Activated CD8-positive, alpha-beta memory T cell treated with anti-CD3 and anti-CD28 coated beads for 36 hours (primary cell): ENCODE measurements around the gene NT5C2. TPM values are rescaled to one million over a fixed set of nuclear protein-coding genes. Genes with fewer than 3 reads are reported as not detected.
"Not testable (repeated sequence)": the region's sequence is repeated elsewhere in the genome, so short reads cannot be mapped to it uniquely, and the experiment has no call there.

Experiments used
- CTCF ChIA-PET: fragments of 350-600 bp; sonication (Branson Sonifier 250); formaldehyde crosslinking; loops from one replicate; lab custom pipeline; 2021; ENCODE audit warnings: antibody characterized with exemption; lab: Charles Lee
- POLR2A ChIA-PET: fragments of 350-600 bp; sonication (Branson Sonifier 250); formaldehyde crosslinking; loops from one replicate; lab custom pipeline; 2021; ENCODE audit warnings: antibody characterized with exemption; lab: Charles Lee
- total RNA-seq, 2 experiments: library from RNA; stranded (reverse); gene quantifications; one replicate each; pipeline ENCODE4 v1.2.3, GENCODE V29; 2021

The NT5C2 gene
- total RNA-seq, 2 experiments from 2014 or later, result 40.0 to 46.3 TPM

DNA sequence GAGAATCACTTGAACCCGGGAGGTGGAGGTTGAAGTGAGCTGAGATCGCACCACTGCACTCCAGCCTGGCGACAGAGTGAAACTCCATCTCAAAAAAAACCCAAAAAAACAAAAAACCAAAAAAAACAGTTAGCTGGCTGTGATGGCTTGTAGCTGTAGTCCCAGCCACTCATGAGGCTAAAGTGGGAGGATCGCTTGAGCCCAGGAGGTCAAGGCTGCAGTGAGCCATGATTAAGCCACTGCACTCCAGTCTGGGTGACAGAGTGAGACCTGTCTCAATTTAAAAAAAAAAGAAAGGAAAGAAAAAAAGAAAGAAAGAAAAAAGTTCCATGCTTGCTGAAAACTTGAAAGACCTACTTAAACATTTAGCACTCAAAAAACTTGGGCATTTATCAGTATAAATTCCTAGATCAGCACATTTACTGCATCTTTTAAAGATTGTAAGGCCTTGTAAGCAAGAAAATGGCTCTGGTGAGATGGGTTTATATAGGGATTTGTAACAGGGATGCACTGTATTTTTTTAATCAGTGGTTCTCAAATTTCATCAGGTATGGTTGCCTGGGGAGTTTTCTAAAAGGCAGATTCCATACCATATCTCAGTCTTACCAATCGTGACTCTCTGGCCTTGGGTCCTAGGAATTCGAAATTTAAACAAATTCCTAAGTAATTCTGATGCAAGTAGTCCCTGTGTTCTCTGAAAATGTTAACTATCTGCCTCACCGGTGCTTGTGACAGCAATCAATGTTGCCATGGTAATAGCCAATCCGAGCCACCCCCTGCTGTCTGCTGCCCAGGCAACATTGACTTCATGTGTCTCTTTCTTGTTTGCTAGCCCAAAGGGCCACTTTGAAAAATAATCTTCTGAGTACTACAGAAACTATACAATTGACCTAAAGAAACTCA lies 11.5 kb upstream of the NT5C2 start:
- POLR2A ChIA-PET, result no interaction called here
- CTCF ChIA-PET, result no interaction called here

DNA sequence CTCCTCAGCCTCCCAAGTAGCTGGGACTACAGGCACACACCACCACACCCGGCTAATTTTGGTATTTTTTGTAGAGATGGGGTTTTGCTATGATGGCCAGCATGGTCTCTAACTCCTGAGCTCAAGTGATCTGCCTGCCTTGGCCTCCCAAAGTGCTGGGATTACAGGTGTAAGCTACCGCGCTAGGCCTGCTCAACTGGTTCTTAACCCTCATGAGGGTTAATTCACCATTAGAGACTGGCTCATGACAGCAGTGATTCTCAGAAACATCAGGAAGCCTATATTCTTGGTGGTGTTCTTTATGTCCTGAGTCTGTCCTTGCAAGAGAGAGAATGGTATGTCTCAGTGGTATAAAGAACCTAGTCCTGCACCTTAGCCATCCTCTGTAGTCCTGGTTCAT lies 10.4 kb upstream of the NT5C2 start:
- CTCF ChIA-PET, result no interaction called here
- POLR2A ChIA-PET, result interaction anchor here (0.7 kb wide), 1 partner anchor 171 kb away, joined by 3 read pairs; no protein-coding TSS in a partner anchor

DNA sequence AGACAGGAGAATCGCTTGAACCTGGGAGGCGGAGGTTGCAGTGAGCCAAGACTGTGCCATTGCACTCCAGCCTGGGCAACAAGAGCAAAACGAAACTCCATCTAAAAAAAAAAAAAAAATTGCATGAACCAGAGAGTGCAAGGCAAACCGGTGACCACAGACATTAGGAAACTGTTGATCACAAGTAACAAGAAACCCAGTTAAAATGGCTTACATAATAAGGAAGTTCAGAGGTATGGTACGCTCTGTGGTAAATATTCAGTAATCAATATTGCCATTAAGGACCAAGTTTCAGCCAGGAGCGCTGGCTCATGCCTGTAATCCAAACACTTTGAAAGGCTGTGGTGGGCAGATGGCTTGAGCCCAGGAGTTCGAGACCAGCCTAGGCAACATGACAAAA lies 9.2 kb upstream of the NT5C2 start:
- CTCF ChIA-PET, result no interaction called here
- POLR2A ChIA-PET, result no interaction called here

DNA sequence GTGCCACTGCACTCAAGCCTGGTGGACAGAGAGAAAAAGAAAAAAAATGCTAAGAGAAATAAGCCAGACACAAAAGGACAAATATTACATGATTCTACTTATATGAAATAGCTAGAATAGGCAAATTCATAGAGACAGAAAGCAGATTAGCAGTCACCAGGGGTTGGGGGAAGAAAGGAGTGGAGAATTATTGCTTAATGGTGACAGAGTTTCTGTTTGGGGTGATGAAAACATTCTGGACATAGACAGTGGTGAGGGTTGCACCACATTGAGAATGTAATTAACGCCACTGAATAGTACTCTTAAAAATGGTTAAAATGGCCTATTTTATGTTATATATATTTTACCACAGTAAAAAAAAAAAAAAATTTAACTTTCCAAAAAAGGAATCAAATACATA lies 6.4 kb upstream of the NT5C2 start:
- CTCF ChIA-PET, result no interaction called here
- POLR2A ChIA-PET, result no interaction called here

DNA sequence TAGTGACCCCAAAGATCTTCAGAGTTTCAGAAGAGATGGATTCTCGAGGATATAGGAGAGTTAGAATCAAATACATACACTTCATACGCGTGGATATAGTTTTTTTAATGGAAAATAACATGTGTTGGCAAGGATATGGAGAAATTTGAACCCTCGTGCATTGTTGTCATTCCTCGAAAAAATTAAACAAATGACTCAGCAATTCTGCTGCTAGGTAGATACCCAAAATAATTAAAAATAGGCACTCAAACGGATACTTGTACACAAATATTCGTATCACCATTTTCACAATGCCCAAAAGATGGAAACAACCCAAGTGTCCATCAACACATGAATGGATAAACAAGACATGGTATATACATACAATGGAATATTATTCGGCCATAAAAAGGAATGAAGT lies 5.6 kb upstream of the NT5C2 start:
- CTCF ChIA-PET, result no interaction called here
- POLR2A ChIA-PET, result no interaction called here

DNA sequence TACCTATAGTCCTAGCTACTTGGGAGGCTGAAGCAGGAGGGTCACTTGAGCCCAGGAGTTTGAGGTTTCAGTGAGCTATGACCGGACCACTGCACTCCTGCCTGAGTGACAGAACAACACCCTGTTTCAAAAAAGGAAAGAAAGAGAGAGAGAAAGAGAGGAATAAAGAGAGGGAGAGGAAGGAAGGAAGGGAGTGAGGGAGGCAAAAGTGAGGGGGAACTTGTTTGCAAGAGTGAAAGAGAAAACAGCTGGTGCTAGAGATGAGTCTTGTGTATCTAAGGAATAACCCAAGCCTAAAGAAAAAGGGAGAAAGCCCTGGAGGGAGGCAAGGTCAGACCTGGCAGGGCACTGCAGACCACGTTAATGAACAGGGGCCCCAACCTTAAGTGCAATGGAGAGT lies 4.8 kb upstream of the NT5C2 start:
- ChIA-PET CTCF (interaction anchor here (1.1 kb wide), 1 partner anchor 44 kb away, joined by 3 read pairs; no protein-coding TSS in a partner anchor), POLR2A (no interaction called here)

DNA sequence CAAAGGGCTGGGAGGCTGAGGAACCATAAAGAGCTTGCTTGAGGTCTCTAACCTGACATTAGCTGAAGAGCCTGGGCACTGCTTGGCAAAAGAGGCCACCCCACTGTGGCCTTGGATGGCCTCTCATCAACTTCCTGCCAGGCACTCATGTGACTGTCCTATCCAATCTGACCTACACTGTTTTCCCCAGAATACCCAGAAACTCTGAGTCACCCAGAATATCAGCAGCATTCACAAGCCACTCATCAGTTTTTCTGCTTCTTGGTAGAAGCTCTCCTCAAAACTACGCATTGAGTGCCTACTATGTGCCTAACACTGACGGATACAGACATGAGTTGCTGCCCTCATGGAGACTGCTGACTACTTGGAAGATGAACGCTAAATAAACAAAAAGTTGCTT lies 4.1 kb upstream of the NT5C2 start:
- ChIA-PET CTCF (interaction anchor here (1.1 kb wide), 1 partner anchor 45 kb away, joined by 3 read pairs; no protein-coding TSS in a partner anchor), POLR2A (no interaction called here)

DNA sequence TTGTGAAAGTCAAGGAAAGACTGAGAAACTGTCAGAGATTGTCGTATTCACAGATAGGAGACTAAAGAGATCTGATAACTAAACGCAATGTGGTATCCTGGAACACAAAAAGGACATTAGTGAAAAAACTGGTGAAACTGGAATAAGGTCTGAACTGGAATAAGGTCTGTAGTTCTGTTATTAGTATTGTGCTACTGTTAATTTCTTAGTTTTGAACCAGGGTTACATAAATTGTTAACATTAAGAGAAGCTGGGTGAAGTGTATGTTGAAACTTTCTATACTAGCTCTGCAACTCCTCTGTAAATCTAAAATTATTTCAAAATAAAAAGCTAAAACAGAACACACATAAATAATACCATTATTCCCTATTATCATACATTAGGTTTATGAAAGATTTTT lies 3.4 kb upstream of the NT5C2 start:
- ChIA-PET CTCF (interaction anchor here (1.1 kb wide), 1 partner anchor 45 kb away, joined by 3 read pairs; no protein-coding TSS in a partner anchor), POLR2A (no interaction called here)

DNA sequence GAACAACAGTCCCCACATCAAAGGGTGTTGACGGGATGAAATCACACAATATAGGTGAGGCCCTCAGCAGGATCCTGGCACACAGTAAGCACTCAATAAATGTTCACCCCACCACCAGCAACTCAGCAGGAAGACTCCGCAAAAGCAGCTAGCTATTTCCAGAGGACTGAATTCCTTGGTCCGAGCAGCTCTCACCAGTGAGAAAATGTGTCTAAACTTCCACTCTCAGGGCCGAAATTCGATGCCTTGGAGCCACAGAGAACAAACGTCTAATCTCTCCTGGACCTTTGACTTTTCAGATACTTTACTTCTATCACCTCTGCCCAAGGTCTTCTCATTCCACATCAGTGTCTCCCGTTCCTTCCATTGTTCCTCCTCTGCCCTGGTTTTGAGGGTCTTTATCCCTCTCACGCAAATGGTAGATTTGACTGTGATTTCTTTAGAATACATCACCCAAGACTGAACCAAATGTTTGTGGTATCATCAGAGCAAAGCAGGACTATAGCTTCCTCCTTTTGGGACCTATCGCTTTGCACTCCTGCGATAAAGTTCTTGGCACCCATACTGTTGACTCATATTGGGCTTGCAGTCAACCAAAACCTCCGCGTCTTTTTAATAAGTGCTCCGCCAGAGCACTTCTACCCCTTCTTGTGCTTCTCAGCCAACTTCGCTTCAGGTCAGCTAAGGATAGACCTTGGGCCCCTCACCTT lies 903 bp upstream of the NT5C2 start:
- CTCF ChIA-PET, result interaction anchor here (2.1 kb wide), 1 partner anchor 16 kb away, joined by 5 read pairs; no protein-coding TSS in a partner anchor
- POLR2A ChIA-PET, result interaction anchor here (0.7 to 1.2 kb wide), 3 partner anchors 156 to 299 kb away, joined by 3 read pairs; partner anchors contain the start of gene CNNM2

DNA sequence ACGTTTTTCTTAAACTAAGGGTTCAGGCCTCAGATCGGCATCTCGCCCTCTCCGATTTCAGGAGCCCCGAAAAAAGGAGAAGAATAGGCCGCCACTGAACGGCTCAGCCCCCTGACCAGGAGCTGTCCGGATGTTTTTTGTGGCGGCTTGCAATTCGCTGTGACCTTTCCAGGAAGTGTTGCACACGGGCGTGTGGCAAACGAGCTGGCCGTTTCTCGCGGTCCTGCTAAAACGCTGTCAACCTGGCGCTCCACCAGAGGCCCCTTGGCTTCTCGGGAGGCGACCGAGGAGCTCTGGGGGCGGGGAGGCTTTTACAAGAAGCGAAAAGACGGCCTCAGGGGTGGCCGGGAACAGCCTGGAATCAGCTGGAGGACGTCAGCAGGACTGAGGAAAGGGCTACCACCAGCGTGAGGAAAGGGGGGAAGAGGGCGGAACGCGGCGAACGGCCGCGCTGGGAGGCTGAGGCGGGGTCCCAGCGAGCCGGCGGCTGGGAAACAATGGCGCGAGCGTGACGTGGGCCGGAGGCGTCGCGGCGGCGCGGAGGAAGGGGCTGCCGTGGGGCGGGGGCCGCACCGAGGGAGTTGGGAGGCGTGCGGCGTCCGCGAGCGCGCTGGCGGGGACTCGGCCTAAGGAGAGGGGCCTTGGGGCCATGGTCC lies 493 bp downstream of the NT5C2 start:
- POLR2A ChIA-PET, result interaction anchor here (0.5 to 1.4 kb wide), 4 partner anchors 10 to 479 kb away, joined by 3 read pairs; no protein-coding TSS in a partner anchor
- CTCF ChIA-PET, result interaction anchor here (1.0 to 2.1 kb wide), 3 partner anchors 15 to 275 kb away, joined by 4 to 5 read pairs (median 5); partner anchors contain the start of gene CNNM2

DNA sequence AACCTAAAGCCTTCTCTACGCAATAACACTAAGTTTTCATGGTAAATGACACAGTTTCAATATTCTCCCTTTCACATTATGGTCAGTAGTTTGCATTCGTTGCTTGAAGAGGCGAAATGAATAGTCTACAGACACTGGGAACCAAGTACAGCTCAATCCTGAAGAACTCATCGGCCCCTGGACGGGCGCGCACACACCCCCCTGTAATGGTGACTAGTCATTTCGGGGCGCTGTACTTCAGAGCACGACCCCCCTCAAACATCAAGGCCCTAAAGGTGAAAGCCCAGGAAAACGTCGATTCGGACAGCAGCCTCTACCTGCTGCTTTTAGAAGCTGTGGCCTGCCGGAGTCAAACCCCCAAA lies 1.0 kb downstream of the NT5C2 start:
- CTCF ChIA-PET, result interaction anchor here (1.0 to 2.1 kb wide), 3 partner anchors 15 to 274 kb away, joined by 4 to 5 read pairs (median 5); partner anchors contain the start of gene CNNM2
- POLR2A ChIA-PET, result interaction anchor here (1.4 kb wide), 1 partner anchor 478 kb away, joined by 3 read pairs; no protein-coding TSS in a partner anchor

DNA sequence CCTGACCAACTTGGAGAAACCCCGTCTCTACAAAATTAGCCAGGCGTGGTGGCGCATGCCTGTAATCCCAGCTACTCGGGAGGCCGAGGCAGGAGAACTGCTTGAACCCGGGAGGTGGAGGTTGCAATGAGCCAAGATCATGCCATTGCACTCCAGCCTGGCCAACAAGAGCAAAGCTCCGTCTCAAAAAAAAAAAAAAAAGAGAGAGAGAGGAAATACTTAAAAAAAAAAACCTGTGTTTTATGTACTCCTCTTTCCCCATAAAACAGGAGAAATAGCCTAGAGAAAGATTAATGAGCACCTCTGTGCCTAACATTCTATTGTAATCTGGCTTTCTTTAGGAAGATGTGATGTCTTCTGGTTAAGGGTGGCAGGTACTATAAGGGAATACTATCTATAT lies 1.9 kb downstream of the NT5C2 start:
- ChIA-PET POLR2A (interaction anchor here (0.7 kb wide), 2 partner anchors 53 to 248 kb away, joined by 5 to 7 read pairs; no protein-coding TSS in a partner anchor), CTCF (interaction anchor here (0.8 kb wide), 1 partner anchor 86 kb away, joined by 5 read pairs; the partner anchor contains the start of gene INA)

DNA sequence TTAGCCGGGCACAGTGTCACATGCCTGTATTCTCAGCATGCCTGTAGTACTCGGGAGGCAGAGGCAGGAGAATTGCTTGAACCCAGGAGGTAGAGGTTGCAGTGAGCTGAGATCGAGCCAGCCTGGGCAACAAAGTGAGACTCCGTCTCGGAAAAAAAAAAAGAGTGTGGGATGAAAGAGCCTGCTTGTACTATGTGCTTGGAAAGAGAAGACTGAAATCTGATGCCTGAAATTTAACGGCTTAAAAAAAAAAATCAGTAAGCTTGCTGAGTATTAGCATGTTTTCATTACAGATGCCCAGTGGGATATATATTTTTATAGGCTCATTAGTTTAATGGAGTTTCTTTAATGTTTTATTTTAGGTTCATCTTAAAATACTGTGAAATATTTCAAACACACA lies 4.2 kb downstream of the NT5C2 start:
- ChIA-PET POLR2A (interaction anchor here (0.7 kb wide), 1 partner anchor 475 kb away, joined by 3 read pairs; the partner anchor contains the start of gene ARL3), CTCF (no interaction called here)

DNA sequence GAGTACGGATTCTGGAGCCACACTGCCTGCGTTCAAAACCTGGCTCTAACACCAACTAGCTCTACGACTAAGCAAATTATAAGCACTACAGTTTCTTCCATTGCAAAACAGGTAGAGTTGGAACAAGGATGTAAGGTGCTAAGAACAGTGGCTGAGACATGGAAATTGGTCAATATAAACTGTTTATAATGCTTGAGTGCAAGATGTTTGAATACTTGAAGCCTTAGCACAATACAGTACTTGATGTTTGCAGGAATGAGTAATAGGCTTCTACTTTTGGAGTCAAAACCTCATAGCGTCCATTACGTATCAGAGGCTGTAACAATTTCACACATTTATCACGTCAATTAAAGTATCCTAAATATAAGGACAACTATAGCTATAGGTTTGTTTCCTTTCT lies 6.9 kb downstream of the NT5C2 start:
- CTCF ChIA-PET, result interaction anchor here (1.2 kb wide), 1 partner anchor 268 kb away, joined by 3 read pairs; no protein-coding TSS in a partner anchor
- POLR2A ChIA-PET, result no interaction called here

DNA sequence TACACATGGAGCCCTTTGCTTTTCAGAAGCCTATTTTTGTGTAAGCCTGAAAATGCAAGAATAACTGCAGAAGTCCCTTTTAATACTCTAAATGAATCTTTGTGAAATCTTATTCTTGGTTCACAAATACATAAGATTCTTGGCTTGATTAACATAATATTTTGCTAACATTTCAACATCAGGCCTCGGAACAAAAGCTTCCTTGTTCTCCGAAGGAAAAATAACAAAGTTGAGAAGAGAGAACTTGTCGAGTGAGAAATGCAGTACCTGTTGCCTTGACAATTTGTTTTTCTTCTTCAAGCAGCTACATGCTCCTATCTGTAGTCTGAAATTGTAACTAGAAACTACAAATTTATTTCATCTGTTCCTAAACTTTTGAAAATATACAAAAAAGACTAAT lies 8.5 kb downstream of the NT5C2 start:
- POLR2A ChIA-PET, result no interaction called here
- CTCF ChIA-PET, result no interaction called here

DNA sequence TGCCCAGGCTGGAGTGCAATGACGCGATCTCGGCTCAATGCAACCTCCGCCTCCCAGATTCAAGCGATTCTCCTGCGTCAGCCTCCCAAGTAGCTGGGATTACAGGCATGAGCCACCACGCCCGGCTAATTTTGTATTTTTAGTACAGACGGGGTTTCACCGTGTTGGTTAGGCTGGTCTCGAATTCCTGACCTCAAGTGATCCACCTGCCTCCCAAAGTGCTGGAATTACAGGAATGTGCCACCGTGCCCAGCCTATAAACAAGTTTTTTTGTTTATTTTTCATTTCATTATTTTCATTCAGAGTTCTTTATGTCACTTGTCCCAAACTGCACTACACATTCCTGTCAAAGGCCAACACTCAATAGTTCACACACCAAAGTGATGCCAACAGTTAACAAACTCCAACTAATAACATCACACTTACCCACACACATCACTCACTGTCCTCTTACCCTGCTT lies 9.1 kb downstream of the NT5C2 start:
- CTCF ChIA-PET, POLR2A ChIA-PET: not testable (repeated sequence)

DNA sequence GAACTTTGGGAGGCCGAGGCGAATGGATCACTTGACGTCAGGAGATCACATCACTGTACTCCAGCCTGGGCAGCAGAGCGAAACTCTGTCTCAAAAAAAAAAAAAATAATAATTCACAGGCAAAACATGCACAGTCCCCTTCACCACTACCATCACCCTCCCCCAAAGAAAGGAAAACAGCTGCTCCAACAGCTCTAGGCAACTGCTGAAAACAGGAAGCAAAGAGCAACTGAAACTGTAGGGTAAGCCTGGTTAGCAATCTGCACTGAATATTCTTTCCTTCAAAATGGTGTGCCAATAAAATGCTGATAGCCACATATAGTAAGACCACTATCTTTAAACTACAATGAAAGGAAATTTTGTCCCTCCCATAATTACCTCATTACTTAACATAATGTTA lies 11.8 kb downstream of the NT5C2 start:
- CTCF ChIA-PET, result interaction anchor here (0.6 kb wide), 1 partner anchor 425 kb away, joined by 3 read pairs; no protein-coding TSS in a partner anchor

DNA sequence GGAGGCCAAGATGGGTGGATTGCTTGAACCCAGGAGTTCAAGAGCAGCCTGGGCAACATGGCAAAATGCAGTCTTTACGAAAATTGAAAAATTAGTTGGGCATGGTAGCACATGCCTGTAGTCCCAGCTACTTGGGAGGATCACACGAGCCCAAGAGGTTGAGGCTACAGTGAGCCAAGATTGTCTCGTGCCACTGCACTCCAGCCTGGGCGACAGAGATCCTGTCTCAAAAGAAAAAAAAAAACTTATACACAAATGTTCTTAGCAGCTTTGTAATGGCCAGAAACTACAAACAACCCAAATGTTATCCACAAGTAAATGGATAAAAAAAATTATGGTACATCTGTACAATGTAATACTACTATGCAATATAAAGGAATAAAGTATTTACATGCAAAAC lies 12.6 kb downstream of the NT5C2 start:
- CTCF ChIA-PET, result no interaction called here
- POLR2A ChIA-PET, result no interaction called here

More for the DNA sequence above, 11.8 kb downstream of the NT5C2 start:
- POLR2A ChIA-PET, result interaction anchor here (0.6 kb wide), 1 partner anchor 8 kb away, joined by 3 read pairs; no protein-coding TSS in a partner anchor

DNA sequence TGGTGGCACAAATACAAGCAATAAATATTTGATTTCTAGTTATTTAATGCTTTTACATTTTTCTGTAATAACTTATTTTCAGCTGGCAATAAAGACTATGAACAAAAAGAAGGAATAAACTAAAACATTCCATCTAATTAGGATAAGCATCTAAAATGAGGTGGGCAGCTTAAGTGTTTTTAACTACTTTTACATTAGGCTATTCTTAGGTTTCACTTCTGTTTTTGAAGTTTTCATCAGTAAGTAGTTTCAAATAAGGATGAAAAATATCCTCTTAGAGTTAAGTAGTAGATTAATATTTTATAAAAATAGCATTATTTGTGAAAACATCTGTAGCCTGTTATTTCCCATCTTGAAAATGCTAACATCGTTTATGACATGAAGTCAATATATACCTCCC lies 15.9 kb downstream of the NT5C2 start:
- ChIA-PET POLR2A (no interaction called here), CTCF (interaction anchor here (1.0 to 2.3 kb wide), 2 partner anchors 15 to 24 kb away, joined by 3 to 5 read pairs; partner anchors contain the start of gene NT5C2)
